Stimulated activated naive CD8-positive, alpha-beta T cell treated with anti-CD3 and anti-CD28 coated beads, Interleukin-15, Interleukin-2, amounts not matched to agents 100 ng/mL and 50 ng/mL, for 24 hours (primary cell): ENCODE results near the gene FBLN2.

Experiments used
- H3K27ac Mint-ChIP-seq: one replicate; pipeline ENCODE4 v1.8.0; 2021; ENCODE audit warnings: mild to moderate bottlenecking, mixed read lengths
- H3K27me3 Mint-ChIP-seq: one replicate; pipeline ENCODE4 v1.8.0; 2021; ENCODE audit warnings: mixed read lengths
- H3K36me3 Mint-ChIP-seq: one replicate; pipeline ENCODE4 v1.8.0; 2021; ENCODE audit warnings: low read depth, mixed read lengths
- H3K4me1 Mint-ChIP-seq: one replicate; pipeline ENCODE4 v1.8.0; 2021; ENCODE audit warnings: low read depth, mixed read lengths
- H3K4me3 Mint-ChIP-seq: one replicate; pipeline ENCODE4 v1.8.0; 2021; ENCODE audit warnings: mild to moderate bottlenecking, mixed read lengths
- H3K9me3 Mint-ChIP-seq: one replicate; pipeline ENCODE4 v1.8.0; 2021; ENCODE audit warnings: mixed read lengths

FBLN2 gene

GRCh38 chr3:13624671-13625125 lies 75.8 kb downstream of the FBLN2 start:
- no peaks in the 10 kb centered on the region for H3K36me3 Mint-ChIP-seq
- no peak overlapping the region for H3K4me3 Mint-ChIP-seq
- no peaks in the 10 kb centered on the region for H3K9me3 Mint-ChIP-seq
- H3K27me3 Mint-ChIP-seq: no peaks in the 10 kb centered on the region
- H3K4me1 Mint-ChIP-seq: no peaks in the 10 kb centered on the region
- H3K27ac Mint-ChIP-seq: no peak overlapping the region

DNA sequence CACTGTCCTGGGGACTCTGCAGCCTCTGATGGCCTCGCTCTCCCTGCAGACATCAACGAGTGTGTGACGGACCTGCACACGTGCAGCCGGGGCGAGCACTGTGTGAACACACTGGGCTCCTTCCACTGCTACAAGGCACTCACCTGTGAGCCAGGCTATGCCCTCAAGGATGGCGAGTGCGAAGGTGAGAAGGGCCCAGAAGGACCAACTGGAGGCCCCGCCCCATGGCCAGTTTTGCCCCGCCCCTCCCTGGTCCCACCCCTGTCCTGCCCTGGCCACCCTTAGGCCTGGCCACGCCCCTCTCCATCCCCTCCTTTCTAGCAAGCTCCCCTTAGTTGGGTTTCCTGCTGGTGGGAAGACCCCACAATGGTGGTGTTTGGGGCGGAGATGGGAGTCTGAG lies 77.5 kb downstream of the FBLN2 start:
- Mint-ChIP-seq H3K4me3 (no peak overlapping the region), H3K4me1 (no peaks in the 10 kb centered on the region), H3K36me3 (no peaks in the 10 kb centered on the region), H3K9me3 (no peaks in the 10 kb centered on the region), H3K27ac (no peak overlapping the region), H3K27me3 (no peaks in the 10 kb centered on the region)

GRCh38 chr3:13626915-13627460 lies 78.1 kb downstream of the FBLN2 start:
- no peaks in the 10 kb centered on the region for H3K36me3 Mint-ChIP-seq
- H3K27ac Mint-ChIP-seq: no peak overlapping the region
- no peaks in the 10 kb centered on the region for H3K4me1 Mint-ChIP-seq
- no peaks in the 10 kb centered on the region for H3K27me3 Mint-ChIP-seq
- H3K4me3 Mint-ChIP-seq: no peak overlapping the region
- no peaks in the 10 kb centered on the region for H3K9me3 Mint-ChIP-seq

- no peaks in the 10 kb centered on the region for H3K36me3 Mint-ChIP-seq
- no peaks in the 10 kb centered on the region for H3K9me3 Mint-ChIP-seq
- no peak overlapping the region for H3K27ac Mint-ChIP-seq
- H3K27me3 Mint-ChIP-seq: no peaks in the 10 kb centered on the region
- no peaks in the 10 kb centered on the region for H3K4me1 Mint-ChIP-seq
- no peak overlapping the region for H3K4me3 Mint-ChIP-seq
Measured at GRCh38 chr3:13627681-13628080, 78.8 kb downstream of the FBLN2 start.

GRCh38 chr3:13628432-13628831 lies 79.5 kb downstream of the FBLN2 start:
- no peak overlapping the region for H3K27ac Mint-ChIP-seq
- H3K36me3 Mint-ChIP-seq: no peaks in the 10 kb centered on the region
- H3K4me3 Mint-ChIP-seq: no peak overlapping the region

DNA sequence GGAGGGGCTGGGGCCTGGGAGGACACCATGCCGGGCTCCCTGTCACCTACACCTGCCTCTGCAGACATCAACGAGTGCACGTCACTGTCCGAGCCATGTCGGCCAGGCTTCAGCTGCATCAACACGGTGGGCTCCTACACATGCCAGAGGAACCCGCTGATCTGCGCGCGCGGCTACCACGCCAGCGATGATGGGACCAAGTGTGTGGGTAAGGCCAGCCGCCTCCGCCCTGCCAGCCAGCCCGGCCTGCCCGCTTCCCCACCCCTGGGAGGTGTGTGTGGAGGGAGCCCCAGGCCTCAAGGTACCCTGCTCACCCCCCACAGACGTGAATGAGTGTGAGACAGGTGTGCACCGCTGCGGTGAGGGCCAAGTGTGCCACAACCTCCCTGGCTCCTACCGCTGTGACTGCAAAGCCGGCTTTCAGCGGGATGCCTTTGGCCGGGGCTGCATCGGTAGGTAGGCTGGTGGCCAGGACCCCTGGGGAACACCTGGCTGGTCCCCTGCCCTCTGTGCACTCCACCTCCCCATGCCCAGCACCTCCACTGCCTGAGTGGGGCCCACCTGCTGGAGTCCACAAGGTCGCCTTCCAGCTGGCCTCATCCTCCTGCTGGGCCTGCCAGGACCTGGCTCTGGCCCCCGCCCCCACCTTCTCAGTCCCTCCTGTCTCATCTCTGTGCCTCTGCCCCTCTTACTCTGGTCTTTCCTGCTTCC lies 80.1 kb downstream of the FBLN2 start:
- Mint-ChIP-seq H3K36me3 (no peaks in the 10 kb centered on the region), H3K9me3 (no peaks in the 10 kb centered on the region), H3K4me1 (no peaks in the 10 kb centered on the region), H3K4me3 (no peak overlapping the region), H3K27me3 (no peaks in the 10 kb centered on the region), H3K27ac (no peak overlapping the region)

More at GRCh38 chr3:13628432-13628831, 79.5 kb downstream of the FBLN2 start:
- Mint-ChIP-seq H3K27me3 (no peaks in the 10 kb centered on the region), H3K4me1 (no peaks in the 10 kb centered on the region), H3K9me3 (no peaks in the 10 kb centered on the region)

- no peaks in the 10 kb centered on the region for H3K9me3 Mint-ChIP-seq
- H3K36me3 Mint-ChIP-seq: no peaks in the 10 kb centered on the region
- H3K27me3 Mint-ChIP-seq: no peaks in the 10 kb centered on the region
- no peaks in the 10 kb centered on the region for H3K4me1 Mint-ChIP-seq
- no peak overlapping the region for H3K4me3 Mint-ChIP-seq
- H3K27ac Mint-ChIP-seq: peak overlapping the region; percentile 36
Measured at GRCh38 chr3:13629644-13630043, 80.7 kb downstream of the FBLN2 start.

GRCh38 chr3:13631256-13631655 lies 82.3 kb downstream of the FBLN2 start:
- no peaks in the 10 kb centered on the region for H3K9me3 Mint-ChIP-seq
- H3K27me3 Mint-ChIP-seq: no peaks in the 10 kb centered on the region
- H3K4me3 Mint-ChIP-seq: no peak overlapping the region
- no peak overlapping the region for H3K27ac Mint-ChIP-seq
- no peaks in the 10 kb centered on the region for H3K4me1 Mint-ChIP-seq
- H3K36me3 Mint-ChIP-seq: no peaks in the 10 kb centered on the region

DNA sequence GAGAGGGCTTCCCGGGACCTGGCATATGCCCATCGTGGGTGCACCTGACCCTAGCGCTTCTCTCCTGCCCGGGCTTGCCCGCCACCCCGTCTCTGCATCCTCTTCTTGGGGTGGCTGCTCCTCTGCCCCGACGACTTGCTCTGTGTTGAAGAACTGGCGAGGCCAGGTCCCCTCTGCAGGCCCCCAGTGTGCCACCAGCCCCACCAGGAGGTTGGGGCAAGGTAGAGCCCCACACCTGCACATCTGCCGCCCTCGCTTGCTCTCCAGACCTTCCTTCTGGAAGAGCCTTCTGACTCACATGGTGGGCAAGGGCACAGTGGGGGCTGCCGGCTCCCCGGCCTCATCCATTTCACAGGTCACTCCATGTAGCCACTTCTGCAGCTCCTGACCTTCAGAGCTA lies 84.3 kb downstream of the FBLN2 start:
- no peak overlapping the region for H3K4me3 Mint-ChIP-seq
- H3K27me3 Mint-ChIP-seq: no peaks in the 10 kb centered on the region

GRCh38 chr3:13634151-13634550 lies 85.2 kb downstream of the FBLN2 start:
- H3K4me1 Mint-ChIP-seq: no peaks in the 10 kb centered on the region
- H3K9me3 Mint-ChIP-seq: no peaks in the 10 kb centered on the region
- no peak overlapping the region for H3K4me3 Mint-ChIP-seq
- H3K27ac Mint-ChIP-seq: no peak overlapping the region
- H3K27me3 Mint-ChIP-seq: no peaks in the 10 kb centered on the region
- no peaks in the 10 kb centered on the region for H3K36me3 Mint-ChIP-seq

More for the DNA sequence above, 84.3 kb downstream of the FBLN2 start:
- Mint-ChIP-seq H3K36me3 (no peaks in the 10 kb centered on the region), H3K4me1 (no peaks in the 10 kb centered on the region), H3K9me3 (no peaks in the 10 kb centered on the region), H3K27ac (no peak overlapping the region)

DNA sequence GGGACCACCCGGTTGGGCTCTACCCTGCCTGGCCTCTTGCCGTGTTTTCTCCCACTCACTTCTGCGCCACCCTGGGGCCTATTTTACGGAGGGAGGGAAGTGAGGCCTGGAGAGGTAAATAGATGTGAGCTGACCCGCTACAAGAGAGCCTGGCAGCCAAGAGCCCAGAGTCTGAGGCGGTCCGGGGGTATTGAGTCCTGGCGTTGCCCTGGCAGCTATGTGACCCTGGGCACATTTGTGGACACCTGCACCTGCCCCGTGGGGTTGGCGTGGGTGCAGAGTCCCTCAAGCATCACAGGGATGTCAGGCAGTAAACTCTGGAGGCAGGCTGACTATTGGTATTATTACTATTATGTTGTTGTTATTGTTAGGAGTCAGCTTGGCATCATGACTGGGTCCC lies 85.7 kb downstream of the FBLN2 start:
- Mint-ChIP-seq H3K36me3 (no peaks in the 10 kb centered on the region), H3K27ac (no peak overlapping the region), H3K27me3 (no peaks in the 10 kb centered on the region), H3K4me3 (no peak overlapping the region), H3K9me3 (no peaks in the 10 kb centered on the region), H3K4me1 (no peaks in the 10 kb centered on the region)

- no peaks in the 10 kb centered on the region for H3K4me1 Mint-ChIP-seq
- no peak overlapping the region for H3K27ac Mint-ChIP-seq
- H3K4me3 Mint-ChIP-seq: no peak overlapping the region
- H3K9me3 Mint-ChIP-seq: no peaks in the 10 kb centered on the region
- no peaks in the 10 kb centered on the region for H3K36me3 Mint-ChIP-seq
- H3K27me3 Mint-ChIP-seq: no peaks in the 10 kb centered on the region
Measured at GRCh38 chr3:13636186-13636585, 87.3 kb downstream of the FBLN2 start.

DNA sequence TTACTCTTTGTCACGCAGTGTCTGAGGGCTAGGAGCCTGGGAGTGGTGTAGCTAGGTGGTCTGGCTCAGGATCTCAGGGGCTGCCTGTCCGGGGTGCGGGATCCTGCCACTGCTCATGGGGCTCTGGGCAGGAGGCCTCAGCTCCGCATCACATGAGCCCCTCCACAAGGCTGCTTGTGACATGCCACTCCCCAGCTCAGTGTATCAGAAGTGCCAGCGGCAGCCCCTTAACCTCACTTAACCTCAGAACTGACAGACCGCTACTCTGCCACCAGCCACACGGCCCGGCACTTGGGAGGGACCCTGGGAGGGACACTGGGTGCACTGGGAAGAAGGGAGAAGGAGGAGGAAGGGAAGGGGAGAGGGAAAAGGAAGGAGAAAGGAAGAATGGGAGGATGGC lies 87.9 kb downstream of the FBLN2 start:
- Mint-ChIP-seq H3K36me3 (no peaks in the 10 kb centered on the region), H3K4me3 (no peak overlapping the region), H3K4me1 (no peaks in the 10 kb centered on the region), H3K27me3 (no peaks in the 10 kb centered on the region), H3K9me3 (no peaks in the 10 kb centered on the region), H3K27ac (no peak overlapping the region)

DNA sequence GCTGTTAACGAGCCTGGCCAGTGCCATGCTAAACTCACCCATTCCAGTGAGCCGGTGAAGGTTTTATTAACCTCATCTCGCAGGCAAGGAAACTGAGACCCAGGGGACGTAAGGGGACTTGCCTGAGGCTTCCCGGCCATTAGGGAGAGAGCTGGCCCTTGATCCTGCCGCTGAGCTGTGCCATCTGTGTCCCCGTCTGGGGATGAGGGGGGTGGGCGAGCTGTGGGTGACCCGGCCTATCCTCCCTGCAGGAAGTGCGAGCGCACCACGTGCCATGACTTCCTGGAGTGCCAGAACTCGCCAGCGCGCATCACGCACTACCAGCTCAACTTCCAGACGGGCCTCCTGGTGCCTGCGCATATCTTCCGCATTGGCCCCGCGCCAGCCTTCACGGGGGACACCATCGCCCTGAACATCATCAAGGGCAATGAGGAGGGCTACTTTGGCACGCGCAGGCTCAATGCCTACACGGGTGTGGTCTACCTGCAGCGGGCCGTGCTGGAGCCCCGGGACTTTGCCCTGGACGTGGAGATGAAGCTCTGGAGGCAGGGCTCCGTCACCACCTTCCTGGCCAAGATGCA lies 88.5 kb downstream of the FBLN2 start:
- no peak overlapping the region for H3K27ac Mint-ChIP-seq
- no peaks in the 10 kb centered on the region for H3K9me3 Mint-ChIP-seq
- H3K4me1 Mint-ChIP-seq: no peaks in the 10 kb centered on the region
- no peak overlapping the region for H3K4me3 Mint-ChIP-seq
- no peaks in the 10 kb centered on the region for H3K36me3 Mint-ChIP-seq
- H3K27me3 Mint-ChIP-seq: no peaks in the 10 kb centered on the region

- H3K27me3 Mint-ChIP-seq: no peaks in the 10 kb centered on the region
- no peak overlapping the region for H3K27ac Mint-ChIP-seq
- H3K4me3 Mint-ChIP-seq: no peak overlapping the region
- no peaks in the 10 kb centered on the region for H3K9me3 Mint-ChIP-seq
- H3K4me1 Mint-ChIP-seq: no peaks in the 10 kb centered on the region
- no peaks in the 10 kb centered on the region for H3K36me3 Mint-ChIP-seq
Measured at GRCh38 chr3:13637953-13638352, 89.0 kb downstream of the FBLN2 start.

DNA sequence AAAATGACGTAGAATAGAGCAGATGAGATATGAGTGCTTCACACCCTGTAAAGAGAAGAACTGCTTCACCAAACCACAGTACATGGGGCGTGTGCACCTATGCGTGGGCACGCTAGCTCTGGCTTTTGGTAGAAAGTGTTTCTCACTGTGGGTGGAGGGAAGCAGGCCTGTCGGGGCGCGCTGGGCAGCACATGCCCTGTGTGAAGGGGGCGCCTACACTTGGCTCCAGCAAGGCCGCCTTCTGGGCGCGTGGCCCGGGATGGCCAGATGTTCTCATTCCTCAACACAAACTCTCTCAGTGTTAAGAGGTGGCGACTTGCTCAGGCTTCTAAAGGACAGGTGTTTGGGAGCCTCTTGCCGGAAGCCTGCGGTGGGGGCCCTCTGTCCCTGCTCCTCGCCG lies 90.0 kb downstream of the FBLN2 start:
- H3K9me3 Mint-ChIP-seq: no peaks in the 10 kb centered on the region
- no peaks in the 10 kb centered on the region for H3K36me3 Mint-ChIP-seq
- no peak overlapping the region for H3K4me3 Mint-ChIP-seq
- H3K27ac Mint-ChIP-seq: no peak overlapping the region
- H3K27me3 Mint-ChIP-seq: no peaks in the 10 kb centered on the region
- H3K4me1 Mint-ChIP-seq: no peaks in the 10 kb centered on the region
